ENCODE data around the gene YKT6.

- TF ChIP-seq, protein P1, sequence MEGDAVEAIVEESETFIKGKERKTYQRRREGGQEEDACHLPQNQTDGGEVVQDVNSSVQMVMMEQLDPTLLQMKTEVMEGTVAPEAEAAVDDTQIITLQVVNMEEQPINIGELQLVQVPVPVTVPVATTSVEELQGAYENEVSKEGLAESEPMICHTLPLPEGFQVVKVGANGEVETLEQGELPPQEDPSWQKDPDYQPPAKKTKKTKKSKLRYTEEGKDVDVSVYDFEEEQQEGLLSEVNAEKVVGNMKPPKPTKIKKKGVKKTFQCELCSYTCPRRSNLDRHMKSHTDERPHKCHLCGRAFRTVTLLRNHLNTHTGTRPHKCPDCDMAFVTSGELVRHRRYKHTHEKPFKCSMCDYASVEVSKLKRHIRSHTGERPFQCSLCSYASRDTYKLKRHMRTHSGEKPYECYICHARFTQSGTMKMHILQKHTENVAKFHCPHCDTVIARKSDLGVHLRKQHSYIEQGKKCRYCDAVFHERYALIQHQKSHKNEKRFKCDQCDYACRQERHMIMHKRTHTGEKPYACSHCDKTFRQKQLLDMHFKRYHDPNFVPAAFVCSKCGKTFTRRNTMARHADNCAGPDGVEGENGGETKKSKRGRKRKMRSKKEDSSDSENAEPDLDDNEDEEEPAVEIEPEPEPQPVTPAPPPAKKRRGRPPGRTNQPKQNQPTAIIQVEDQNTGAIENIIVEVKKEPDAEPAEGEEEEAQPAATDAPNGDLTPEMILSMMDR (IDR thresholded peaks at IDR 0.05; ENCODE audit: low read length) = peak; percentile 80
- no peak for TF ChIP-seq EZH2 (optimal IDR thresholded peaks at IDR 0.05; ENCODE audit: low read depth, low read length)
Observed at GRCh38 chr7:44240983-44241510, 40.3 kb downstream of the YKT6 start.

All from MM.1S (cell line).